Eye (tissue), 1 donor: ENCODE data around the gene CBX2.

Experiments
- DNase-seq: peaks from one replicate; pipeline ENCODE4 v3.0.0-alpha.2; 2015

The CBX2 gene

DNA sequence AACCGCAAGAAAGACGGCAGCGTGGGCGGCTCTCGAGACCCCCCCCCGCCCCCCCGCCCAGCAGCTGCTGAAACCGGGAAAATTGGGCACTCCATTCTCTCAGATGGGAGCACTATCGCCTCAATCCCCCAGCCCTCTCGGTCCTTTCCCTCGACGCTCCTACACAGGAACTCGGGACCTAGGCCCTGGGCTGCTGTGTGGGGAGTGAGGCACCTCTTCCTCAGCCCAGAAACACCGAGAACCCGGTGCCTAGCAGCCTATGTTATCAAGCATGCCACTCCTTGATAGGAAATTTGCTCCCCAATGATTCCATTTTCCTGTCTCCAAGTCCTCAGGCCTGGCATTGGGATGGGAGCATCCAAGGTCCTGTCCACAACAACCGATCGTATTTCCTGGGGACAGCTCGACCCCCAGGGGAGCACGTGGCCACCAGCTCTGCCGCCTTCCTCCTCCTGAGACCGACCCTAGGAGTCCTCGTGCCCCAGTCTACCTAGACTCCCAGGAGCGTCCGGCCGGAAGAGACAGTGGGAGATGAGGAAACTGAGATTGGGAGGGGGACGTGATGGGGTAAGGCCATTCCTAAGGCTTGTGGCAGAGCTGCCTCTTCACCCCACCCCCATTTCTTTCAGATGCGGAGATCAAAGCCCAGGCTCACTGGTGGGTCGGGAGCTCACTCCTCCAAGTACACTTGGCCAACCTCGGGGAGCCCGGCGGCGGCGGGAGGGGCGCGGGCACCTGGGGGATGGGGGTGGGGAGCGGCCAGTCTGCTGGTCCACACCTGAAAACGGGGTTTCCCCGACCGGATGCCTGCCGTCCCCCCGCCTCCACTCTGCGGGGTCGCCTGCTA lies 36.4 kb downstream of the CBX2 start:
- peak; percentile 60 for DNase-seq

DNA sequence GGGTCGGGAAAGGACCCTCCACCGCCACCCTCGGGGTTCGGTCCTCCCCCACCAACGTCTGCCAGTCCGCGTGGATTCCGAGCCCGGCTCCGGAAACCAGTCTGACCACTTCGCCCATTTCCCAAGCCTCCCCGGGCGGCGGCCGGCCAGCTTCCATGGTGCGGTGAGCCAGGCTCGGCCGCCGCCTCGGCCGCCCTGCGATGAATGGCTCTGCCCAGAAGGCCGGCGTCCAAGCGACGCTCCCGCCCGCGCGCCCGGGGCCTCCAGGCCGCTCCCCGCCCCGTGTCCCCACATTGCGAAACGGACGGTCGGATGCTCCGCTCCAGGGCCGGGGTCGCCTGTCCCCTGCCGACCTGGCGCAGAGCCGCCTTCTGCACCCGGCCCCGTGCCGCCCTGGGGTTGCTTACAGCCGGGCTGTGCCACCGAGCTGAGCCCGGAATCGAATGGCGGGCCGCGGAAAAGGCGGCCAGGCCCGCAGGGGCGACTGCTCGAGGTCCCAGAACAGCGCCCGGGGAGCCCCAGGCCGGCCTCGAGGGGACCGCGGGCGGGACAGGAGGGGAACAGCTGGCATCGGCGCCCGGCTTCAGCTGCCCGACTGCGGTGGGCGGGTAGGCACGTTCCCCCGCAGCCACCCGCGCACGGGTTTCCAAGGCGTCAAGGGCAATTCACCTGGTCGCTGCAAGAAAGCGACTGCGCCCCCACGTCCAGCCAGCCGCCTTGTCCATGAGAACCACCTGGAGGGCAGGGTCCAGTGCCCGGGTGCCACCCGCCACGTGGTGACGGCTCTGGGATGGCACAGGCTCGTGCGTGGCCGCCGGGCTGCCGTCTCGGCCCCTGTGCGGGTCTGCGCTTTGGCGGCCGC lies 37.3 kb downstream of the CBX2 start:
- DNase-seq: peak; percentile 63

DNA sequence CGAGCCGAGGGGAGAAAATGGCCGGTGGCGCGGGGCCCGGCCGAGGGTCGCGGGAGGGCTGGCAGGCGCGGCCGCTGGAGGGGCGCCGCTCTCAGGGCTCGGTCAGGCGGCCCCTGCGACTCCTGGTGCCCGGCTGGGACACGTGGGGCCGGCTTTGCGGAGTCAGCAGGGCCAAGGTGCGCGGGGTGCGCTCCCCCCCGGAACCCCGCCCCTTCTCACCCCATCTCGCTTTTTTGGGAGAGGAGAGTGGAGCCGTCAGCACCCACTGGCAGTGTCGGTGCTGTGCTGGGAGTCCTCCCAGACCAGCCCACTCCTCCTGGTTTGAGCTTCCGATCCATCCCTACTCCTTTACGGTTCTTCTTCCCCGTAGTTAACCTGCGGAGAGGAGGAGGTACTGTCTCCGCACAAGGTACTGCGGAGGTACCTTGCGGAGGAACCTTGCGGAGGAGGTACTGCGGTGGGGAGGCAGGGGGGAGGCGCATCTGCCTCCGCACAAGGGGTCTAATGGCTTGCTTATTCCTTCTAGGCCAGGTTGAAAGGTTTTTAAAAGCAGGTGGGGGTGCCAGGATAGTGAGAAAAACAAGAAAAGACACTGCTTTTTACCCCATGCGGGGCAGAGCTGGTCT lies 38.0 kb downstream of the CBX2 start:
- DNase-seq: no peak

DNA sequence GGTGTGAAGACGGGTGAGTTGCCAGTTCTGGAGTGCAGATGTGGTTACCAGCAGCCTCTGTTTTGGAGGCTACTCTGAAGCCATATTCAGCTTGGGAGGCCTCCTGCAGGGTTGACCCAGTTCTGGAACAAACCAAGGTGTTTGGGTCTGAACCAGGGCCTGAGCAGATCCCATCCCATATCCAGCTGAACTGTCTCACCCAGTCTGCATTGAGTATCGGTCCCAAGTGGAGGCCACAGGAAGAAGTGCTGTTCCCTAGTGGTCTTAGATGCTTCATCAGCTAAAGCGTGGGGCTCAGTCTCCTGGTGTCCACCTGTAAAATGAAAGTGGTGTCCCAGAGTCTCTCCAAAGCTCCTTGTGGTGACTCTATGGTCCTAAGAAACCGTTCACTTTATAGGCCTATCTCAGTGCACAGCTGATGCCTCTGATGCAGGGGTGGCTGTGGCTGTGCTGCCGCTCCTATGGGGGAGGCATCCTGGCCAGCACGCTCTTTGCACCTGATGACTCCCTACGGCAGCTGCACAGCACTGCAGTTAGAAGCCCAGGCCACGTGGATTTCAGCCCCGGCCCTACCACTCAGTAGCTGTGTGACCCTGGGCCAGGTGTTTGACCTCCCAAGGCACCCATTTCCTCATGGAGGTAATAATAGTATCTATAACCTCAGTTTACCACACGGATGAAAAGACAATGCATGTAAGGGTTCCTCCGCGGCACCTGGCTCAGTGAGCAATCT lies 40.2 kb downstream of the CBX2 start:
- DNase-seq: no peak

DNA sequence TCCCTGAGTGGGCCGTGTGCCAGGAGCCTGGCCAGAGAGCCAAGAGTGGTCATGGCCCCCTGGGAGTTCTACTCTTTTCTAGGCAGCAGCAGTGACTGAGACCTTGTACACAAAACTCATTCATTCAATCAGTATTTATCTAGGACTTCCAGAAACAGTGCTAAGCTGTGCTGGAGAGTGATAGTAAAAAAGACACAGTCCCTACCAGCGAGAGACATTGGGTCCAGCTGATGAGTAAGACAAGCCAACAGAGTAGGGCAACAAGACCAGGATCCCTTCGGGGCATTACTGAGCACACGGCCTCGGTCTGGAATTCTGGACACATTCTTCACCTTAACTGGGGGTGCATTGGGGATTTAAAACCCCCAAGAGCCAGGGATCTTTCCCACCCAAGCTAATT lies 41.1 kb downstream of the CBX2 start:
- DNase-seq: no peak

DNA sequence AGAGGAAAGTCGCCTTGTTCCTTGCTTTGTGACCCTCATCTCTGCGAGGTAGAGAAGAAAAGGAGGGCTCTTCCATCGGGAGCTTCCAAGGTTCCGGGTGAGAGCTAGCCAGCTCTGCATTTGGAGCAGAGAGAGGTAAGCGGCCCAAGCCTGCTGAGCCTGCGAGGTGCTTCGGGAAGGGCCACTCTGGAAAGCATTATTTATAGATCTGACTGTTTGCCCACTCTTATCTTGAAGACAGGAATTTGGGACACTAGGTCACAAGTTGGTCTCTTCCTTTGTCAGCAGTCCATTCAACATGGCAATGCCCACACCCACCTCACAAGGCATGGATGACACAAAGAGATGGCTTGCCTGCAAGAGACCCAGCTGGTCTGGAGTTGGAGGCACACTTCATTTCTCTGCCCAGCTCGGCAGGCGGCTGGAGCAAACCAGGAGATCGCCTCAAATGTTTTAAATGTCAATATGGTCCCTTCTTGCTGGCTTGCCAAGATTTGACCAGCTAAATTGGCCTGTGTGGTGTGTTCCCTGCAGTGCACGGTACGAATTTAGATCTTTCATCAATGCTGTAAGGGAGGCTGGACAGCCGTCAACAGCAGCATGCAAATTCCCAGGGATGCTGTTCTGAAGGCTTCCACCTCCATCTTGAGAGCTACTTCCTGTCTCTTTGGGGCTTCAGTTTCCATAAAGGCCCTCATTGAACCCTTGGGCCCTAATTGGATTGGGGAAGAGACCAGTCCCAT lies 41.8 kb downstream of the CBX2 start:
- no peak for DNase-seq

DNA sequence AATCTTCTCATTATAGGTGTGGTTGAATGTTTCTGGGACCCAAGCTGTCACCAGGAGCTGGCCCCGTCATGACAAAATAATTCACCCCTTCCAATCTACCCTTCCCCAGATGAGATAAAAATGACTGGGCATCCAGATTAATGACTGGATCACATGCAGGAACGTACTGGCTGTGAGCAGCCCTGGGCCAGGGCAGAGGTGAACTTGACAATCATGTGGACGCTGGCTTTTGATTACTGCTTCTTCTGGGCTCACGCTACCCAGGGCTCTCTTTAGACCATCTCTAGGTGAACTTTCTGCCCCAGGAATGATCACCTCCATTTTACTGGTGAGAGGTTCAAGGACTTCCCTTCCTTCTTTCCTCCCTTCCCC lies 43.0 kb downstream of the CBX2 start:
- no peak for DNase-seq

DNA sequence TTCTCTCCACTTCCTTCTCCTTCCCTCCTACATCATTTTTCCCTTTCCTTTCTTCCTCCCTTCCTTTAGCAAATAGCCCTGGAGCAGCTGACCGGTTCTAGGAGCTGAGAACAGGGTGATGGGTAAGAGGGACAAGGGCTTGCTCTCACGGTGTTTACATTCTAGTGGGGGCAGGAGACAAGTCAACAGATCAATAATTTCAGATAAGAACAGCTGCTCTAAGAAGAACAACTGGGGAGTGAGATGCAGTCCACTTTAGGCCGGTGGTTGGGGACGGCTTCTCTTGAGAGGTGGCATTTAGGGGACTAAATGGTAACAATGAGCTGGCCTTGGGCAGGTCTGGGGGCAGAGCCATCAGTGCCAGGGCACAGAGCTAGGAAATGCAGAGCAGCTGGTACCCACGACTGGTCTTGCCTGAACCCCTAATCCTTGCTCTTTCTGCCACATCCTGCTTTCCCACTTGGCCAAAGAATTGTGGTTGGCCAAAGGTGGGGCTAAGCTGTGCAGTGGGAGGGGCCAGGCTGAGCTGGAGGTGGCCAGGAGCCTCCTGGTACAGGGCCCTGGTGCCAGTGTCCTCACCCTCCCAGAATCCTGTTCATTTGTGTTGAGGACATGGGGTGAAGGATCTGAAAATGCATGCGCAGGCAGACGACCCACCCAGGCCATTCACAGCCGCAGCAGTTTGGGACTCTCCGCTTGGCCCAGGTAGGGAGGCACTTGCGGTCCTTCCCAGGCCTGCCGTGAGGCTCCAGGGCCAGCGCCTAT lies 43.6 kb downstream of the CBX2 start:
- no peak for DNase-seq

DNA sequence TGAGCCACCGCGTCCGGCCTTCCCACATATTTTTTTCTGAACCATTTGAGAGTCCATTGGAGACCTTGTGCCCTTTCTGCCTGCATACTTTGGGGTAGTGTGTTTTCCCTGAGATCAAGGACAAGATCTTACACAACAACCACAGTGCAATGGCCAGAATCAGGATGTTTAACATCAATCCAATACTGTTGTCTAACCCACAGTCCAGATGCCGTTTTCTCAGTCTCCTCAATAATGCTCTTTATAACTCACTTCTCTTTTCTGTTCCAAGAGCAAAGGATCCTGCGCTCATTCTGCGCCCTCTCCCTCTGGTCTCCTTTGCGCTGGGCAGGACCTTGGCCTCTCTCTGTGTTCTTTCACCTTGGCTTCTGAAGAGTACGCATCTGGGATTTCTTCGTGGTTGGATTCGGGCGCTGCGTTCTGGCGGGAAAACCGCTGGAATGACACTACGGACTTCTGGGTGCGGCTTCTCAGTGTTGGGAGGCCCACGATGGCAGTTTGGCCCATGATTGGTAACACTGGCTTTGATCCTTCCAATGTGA lies 44.7 kb downstream of the CBX2 start:
- no peak for DNase-seq

DNA sequence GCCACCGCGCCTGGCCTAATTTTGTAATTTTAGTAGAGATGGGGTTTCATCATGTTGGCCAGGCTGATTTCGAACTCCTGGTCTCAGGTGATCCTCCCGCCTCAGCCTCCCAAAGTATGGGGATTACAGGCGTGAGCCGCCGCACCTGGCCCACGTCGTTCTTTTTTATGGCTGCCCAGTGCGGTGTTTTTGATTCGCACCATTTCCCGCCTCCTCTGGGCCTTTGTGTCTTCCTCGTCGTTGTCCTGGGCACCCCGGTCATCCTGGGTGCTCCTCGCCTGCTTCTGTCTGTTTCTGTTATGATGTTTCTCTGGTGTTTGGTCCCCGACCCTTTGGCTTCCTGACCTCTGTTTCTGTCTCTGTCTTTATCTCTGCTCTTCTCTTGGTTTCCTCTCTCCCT lies 46.3 kb downstream of the CBX2 start:
- DNase-seq: no peak

DNA sequence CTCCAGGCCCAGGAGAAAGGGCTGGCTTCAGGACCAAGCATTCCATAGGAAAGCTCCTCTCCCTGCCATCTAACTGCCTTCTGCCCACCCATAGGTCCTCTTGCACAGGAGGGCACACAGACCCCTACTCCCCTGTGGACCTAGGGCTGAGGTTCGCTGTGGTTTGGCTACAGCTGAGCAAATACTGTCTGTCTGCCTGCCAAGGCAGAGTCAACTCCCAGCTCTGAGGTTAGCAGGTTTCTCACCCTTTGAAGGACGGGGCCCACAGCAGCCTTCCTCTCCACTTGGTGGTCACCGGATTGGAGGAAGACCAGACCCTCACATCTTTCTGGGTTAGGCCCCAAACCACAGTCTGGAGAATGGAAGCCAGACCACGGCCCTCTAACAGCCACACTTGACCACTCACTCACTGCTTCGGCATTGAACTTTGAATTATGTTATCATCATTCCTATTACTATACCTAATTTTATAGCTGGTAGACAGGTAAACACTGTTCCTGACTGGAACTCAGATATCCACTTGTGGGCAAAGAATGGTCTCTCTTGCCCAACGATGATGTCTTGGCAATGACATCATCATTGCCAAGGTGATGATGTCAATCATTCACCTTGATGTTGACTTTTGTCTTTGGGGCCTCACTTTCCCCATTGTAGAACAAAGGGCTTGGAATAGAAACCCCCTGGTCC lies 47.1 kb downstream of the CBX2 start:
- DNase-seq: no peak

DNA sequence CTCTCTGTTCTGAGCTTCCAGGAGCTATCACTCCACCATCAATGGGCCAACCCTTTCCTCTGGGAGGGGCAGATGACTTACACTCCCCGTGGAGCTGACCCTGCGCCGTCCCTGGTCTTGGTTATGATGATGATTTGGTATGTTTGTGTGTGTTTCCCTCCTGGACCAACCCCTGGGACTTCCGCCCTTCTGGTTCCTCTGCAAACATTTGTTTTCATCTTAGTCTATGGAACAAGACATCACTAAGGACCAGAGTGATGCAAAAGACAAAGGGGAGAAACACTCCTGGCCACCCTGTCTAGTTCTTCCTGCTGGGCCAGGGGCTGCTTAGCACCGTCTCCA lies 47.6 kb downstream of the CBX2 start:
- no peak for DNase-seq

DNA sequence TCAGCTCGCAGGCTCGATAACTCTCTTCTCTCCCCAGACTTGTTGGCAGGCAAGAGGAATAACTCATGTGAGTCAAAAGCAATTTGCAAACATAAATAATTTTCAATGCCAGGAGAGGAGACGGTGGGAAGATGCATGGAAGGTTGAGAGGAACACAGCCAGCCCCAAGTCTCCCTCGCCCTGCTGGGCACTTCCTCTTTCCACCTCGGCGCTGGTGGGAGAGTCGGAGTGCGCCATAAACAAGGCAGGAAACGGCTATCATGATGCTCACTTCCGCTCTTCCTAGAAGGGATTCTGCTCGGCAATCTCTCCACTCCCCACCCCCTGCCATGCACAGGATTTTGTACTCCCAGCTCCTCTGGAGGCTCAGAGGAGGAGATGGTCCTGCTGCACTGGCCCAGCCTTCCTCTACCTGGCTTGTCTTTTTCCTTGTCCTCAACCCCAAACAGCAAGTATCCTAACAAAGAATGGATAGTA lies 48.3 kb downstream of the CBX2 start:
- DNase-seq: no peak

DNA sequence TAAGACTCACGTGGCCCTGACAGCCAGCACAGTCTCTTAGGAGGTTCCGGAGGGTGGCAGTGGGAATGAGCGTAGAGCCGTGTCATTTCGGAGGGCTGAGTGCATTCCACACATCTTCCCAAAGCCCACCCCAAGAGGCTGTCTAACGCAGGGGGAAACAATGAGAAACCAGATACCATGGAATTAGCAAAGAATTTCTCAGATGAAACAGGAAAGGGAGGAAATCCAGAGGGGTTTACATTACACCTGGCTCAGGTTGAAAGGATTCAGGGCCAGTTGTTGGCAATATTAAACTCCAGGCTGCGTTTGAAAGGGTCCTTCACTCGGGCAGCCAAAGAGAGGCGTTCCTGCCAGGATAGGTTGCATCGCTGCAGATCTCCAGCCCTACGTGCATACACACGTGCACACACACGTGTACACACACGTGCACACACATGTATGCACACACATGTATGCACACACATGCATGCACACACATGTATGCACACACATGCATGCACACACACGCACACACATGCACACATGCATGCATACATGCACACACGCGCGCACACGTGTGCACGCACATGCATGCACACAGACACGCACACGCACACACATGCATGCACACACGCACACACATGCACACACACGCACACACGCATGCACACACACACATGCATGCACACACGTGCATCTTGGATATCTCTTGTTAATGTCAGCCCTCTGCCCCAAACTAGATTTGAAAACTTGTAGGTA lies 49.1 kb downstream of the CBX2 start:
- no peak for DNase-seq

DNA sequence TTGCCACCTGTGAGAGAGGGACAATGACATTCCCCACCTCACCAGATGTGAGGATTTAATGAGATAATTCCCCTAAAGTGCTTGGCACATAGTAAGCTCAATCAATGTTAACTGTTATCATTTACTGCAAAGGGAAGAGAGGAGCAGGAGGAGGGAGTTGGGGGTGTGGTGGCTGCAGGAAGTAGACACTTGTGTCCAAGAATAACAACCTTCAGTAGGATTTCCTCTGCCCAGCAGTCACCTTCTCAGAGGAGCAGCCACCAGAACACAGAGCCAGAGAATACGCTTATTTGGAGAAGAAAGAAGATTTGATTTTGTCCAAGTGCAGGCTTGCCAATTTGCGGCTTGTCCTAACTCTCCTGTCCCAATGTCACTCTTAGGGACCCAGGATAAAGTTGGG lies 51.1 kb downstream of the CBX2 start:
- peak; percentile 3 for DNase-seq

DNA sequence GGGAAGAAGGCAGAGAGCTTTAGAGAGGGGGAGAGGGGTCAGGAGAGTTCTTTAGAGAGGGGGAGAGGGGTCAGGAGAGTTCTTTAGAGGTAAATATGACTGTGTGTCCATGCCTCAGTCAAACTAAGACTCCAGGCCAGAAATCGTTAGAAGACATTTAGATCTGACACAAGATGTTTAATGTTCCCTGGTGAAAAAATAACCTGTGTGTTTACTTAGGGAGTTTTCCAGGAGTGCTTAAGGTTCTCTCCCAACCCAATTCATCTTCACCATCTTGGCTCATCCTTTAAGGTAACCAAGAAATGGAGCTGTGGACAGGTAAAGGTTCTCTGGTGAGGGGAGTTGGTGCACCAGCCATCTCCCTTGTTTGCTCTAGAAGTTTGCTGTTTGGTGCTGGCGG lies 51.5 kb downstream of the CBX2 start:
- DNase-seq: no peak

DNA sequence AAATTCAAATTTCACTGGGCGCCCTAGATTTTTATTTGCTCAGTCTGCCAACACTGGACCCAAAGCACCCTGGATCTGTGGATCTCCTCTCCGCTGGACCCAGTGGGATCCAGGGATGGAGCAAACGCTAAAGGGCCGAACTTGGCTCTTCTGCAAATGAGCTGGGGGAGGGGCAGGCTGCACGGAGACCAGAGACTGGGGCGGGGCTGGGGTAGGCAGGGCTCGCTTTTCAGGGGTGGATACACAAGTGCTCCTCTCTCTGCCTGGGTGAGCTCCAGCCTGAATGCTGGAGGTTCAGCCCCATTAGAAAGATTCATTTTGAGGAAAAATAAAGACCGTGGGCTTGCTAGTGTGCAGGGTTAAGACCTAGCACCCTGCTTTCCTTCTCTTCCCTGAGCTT lies 52.4 kb downstream of the CBX2 start:
- DNase-seq: peak; percentile 17

DNA sequence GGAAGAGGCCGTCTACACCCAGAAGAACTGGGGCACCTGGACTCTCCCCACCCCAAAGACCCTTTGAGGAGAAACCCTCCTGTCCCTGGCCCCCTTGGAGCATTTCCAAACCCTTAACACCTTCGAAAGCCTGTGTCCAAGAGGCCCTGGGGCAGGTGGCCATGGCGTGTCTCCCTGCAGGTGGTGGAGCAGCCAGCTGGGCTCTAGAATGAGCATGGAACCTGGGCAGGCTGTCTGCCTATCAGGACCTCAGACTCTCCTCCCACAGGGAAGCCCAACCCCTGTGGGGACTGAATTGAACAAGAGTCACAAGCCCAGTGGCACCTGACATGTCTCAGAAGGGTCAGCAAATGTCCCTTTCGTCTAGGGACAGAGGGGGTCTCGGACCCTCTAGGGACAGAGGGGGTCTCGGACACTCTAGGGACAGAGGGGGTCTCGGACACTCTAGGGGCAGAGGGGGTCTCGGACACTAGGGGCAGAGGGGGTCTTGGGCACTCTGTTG lies 52.9 kb downstream of the CBX2 start:
- DNase-seq: peak; percentile 7
